ENCODE data around the gene TCP11L1. TPM values are rescaled to one million over a fixed set of nuclear protein-coding genes. Genes with fewer than 3 reads are reported as not detected.

The TCP11L1 gene
- total RNA-seq, 1 experiment from 2014 or later: 23.9 TPM

GRCh38 chr11:33035011-33035410, 4.4 kb upstream of the TCP11L1 start:
- no peak for DNase-seq (ENCODE audit: low read depth, low spot score)
- H3K27ac ChIP-seq (ENCODE audit: low read length): no peak overlapping the region
- H3K9me3 ChIP-seq (ENCODE audit: control insufficient read depth, insufficient read depth, low read depth, low read length): no peaks in the 10 kb centered on the region
- CTCF ChIA-PET: no interaction called here
- BruUV-seq (replicated peaks): no TSS peak
- POLR2A ChIA-PET: no interaction called here
- H3K4me1 ChIP-seq (ENCODE audit: control insufficient read depth, insufficient read depth, low read length): no peaks in the 10 kb centered on the region
- no peaks in the 10 kb centered on the region for H3K27me3 ChIP-seq (ENCODE audit: control insufficient read depth, insufficient read depth, low read length)
- ATAC-seq: no peak
- no peak overlapping the region for H3K4me3 ChIP-seq (ENCODE audit: low read depth in 2 of 2, low read length in 2 of 2)
- intact Hi-C loops (cut with micrococcal nuclease; ENCODE audit: unreplicated experiment) (no loop called here), in situ Hi-C loops (cut with HindIII; ENCODE audit: low pct_unique_long_range_greater_than_20kb, low sequenced_read_pairs) (no loop called here)
- TF ChIP-seq, protein P1, sequence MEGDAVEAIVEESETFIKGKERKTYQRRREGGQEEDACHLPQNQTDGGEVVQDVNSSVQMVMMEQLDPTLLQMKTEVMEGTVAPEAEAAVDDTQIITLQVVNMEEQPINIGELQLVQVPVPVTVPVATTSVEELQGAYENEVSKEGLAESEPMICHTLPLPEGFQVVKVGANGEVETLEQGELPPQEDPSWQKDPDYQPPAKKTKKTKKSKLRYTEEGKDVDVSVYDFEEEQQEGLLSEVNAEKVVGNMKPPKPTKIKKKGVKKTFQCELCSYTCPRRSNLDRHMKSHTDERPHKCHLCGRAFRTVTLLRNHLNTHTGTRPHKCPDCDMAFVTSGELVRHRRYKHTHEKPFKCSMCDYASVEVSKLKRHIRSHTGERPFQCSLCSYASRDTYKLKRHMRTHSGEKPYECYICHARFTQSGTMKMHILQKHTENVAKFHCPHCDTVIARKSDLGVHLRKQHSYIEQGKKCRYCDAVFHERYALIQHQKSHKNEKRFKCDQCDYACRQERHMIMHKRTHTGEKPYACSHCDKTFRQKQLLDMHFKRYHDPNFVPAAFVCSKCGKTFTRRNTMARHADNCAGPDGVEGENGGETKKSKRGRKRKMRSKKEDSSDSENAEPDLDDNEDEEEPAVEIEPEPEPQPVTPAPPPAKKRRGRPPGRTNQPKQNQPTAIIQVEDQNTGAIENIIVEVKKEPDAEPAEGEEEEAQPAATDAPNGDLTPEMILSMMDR (IDR thresholded peaks at IDR 0.05): no peak
- TF ChIP-seq POLR2AphosphoS5 (IDR thresholded peaks at IDR 0.05; ENCODE audit: low read depth, low read length) (no peak), TCF7L2 (IDR thresholded peaks at IDR 0.05; ENCODE audit: low read depth, low read length) (no peak), SIN3A (IDR thresholded peaks at IDR 0.05; ENCODE audit: borderline replicate concordance, insufficient read depth, low read depth, low read length) (no peak)
- TF ChIP-seq, protein P2, sequence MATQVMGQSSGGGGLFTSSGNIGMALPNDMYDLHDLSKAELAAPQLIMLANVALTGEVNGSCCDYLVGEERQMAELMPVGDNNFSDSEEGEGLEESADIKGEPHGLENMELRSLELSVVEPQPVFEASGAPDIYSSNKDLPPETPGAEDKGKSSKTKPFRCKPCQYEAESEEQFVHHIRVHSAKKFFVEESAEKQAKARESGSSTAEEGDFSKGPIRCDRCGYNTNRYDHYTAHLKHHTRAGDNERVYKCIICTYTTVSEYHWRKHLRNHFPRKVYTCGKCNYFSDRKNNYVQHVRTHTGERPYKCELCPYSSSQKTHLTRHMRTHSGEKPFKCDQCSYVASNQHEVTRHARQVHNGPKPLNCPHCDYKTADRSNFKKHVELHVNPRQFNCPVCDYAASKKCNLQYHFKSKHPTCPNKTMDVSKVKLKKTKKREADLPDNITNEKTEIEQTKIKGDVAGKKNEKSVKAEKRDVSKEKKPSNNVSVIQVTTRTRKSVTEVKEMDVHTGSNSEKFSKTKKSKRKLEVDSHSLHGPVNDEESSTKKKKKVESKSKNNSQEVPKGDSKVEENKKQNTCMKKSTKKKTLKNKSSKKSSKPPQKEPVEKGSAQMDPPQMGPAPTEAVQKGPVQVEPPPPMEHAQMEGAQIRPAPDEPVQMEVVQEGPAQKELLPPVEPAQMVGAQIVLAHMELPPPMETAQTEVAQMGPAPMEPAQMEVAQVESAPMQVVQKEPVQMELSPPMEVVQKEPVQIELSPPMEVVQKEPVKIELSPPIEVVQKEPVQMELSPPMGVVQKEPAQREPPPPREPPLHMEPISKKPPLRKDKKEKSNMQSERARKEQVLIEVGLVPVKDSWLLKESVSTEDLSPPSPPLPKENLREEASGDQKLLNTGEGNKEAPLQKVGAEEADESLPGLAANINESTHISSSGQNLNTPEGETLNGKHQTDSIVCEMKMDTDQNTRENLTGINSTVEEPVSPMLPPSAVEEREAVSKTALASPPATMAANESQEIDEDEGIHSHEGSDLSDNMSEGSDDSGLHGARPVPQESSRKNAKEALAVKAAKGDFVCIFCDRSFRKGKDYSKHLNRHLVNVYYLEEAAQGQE (IDR thresholded peaks at IDR 0.05; ENCODE audit: insufficient read depth in 1 of 2, low read depth in 2 of 2, low read length in 1 of 2): no peak
- no peaks in the 10 kb centered on the region for H3K36me3 ChIP-seq (ENCODE audit: control insufficient read depth, insufficient read depth, low read length)

DNA sequence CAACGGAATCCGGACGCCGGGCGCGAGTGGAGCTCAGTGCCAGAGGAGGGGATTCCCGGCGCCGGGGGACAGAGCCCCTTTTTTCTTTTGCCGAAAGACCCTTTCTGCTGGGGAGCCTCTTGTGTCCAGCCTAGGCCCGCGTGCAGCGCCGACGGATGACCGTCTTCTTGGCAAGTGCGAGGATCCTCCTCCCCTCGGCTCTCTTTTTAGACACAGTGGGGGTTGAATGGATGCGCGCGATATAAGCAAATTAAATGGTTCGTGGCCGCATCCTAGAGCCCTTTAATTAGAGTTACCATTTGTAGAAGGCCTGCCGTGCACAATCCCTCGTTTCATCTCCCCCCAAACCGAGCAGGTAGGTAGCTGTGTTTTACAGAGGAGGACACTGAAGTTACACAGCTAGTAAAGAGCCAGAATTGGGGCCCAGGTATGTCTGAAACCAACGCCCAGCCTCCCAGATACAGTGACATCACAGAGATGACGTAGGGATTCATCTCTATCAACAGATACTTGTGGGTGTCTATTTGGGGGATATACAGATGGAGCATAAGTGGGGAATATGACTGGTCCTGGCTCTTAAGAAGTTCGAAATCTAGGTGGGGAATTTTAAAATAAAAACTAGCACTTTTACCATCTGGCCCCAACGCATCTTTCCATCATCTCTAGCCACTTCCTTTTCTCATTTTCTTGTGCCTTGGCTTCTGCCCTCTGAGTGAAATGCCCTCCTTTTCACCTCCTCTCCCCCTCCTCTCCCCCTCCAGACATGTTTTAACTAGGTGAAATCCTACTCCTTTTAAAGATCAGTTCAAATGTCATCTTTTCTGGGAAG, 875 bp downstream of the TCP11L1 start:
- DNase-seq (ENCODE audit: low read depth, low spot score) (no peak), ATAC-seq (peak; percentile 5)
- ChIA-PET CTCF (interaction anchor here (0.6 kb wide), 1 partner anchor 788 kb away, joined by 3 read pairs; no protein-coding TSS in a partner anchor), POLR2A (interaction anchor here (0.6 to 0.7 kb wide), 4 partner anchors 33 to 664 kb away, joined by 3 to 9 read pairs (median 4); no protein-coding TSS in a partner anchor)
- in situ Hi-C loops (cut with HindIII; ENCODE audit: low pct_unique_long_range_greater_than_20kb, low sequenced_read_pairs): no loop called here
- H3K36me3 ChIP-seq (ENCODE audit: control insufficient read depth, insufficient read depth, low read length): 0 out of 2 replicates have a peak, but pooled peaks cover 2% of the 10 kb centered on the region
- no peaks in the 10 kb centered on the region for H3K9me3 ChIP-seq (ENCODE audit: control insufficient read depth, insufficient read depth, low read depth, low read length)
- peaks cover 9% of the 10 kb centered on the region for H3K4me1 ChIP-seq (ENCODE audit: control insufficient read depth, insufficient read depth, low read length)
- TF ChIP-seq SIN3A (IDR thresholded peaks at IDR 0.05; ENCODE audit: borderline replicate concordance, insufficient read depth, low read depth, low read length): no peak; the same call in 1 of the 2 replicates
- TF ChIP-seq, protein P2 (IDR thresholded peaks at IDR 0.05; ENCODE audit: insufficient read depth in 1 of 2, low read depth in 2 of 2, low read length in 1 of 2): no peak
- TF ChIP-seq TCF7L2 (IDR thresholded peaks at IDR 0.05; ENCODE audit: low read depth, low read length): no peak
- no peak for TF ChIP-seq POLR2AphosphoS5 (IDR thresholded peaks at IDR 0.05; ENCODE audit: low read depth, low read length)
- TF ChIP-seq, protein P1 (IDR thresholded peaks at IDR 0.05): no peak
- H3K27ac ChIP-seq (ENCODE audit: low read length): peak overlapping the region; percentile 88
- no TSS peak for BruUV-seq (replicated peaks)
- no peaks in the 10 kb centered on the region for H3K27me3 ChIP-seq (ENCODE audit: control insufficient read depth, insufficient read depth, low read length)
- peak overlapping the region; percentile 74 to 86 for H3K4me3 ChIP-seq (ENCODE audit: low read depth in 2 of 2, low read length in 2 of 2)
- intact Hi-C loops (cut with micrococcal nuclease; ENCODE audit: unreplicated experiment): no loop called here

Data from Panc1 (cell line).